HG03108 (cell line): Measurements from ENCODE around the gene MADCAM1.

Experiments used
- ATAC-seq: cut with Tn5 transposase; IDR thresholded peaks from one replicate; pipeline ENCODE4 v1.9.1; 2021; ENCODE audit warnings: moderate library complexity; ENCODE audit not compliant: unreplicated experiment

MADCAM1 gene

DNA sequence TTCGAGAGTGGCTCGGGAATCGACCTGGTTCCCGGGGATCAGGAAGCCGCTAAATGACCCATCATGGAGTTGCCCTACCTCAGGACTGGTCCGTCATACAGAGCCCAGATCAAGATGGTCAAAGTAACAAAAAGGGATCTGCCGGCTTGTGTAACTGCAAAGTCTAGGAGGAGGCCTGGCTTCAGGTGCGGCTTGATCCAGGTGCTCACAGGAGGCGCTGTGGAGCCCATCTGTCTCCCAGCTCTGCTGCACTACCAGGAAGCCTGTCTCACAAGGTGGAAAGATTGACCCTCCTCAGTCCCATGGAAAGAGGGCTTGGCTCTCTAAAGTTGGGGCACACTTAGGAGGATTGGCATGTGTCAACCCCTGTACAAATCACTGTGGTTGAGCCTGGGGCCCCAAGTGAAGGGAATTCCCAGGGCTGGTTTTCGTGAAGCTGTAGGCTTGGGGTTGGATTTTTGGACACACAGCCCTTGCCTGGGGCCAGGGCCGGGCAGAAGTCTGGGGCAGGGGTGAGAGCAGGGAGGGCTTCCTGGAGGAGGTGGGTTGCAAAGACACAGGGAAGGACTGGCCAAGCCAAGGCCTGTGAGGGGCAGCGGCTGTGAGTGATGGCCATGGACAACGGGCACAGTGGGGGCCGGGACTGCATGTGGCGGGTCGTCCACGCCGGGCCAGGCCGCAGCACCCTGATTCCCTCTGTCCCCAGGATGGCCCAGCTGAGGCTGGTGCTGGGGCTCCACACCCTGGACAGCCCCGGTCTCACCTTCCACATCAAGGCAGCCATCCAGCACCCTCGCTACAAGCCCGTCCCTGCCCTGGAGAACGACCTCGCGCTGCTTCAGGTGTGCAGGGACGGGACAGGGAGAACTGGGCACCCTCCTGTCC lies 51.8 kb downstream of the MADCAM1 start:
- no peak for ATAC-seq

- no peak for ATAC-seq
These were observed 52.9 kb downstream of the MADCAM1 start for GRCh38 chr19:548886-549830.

- no peak for ATAC-seq
These were observed 58.5 kb downstream of the MADCAM1 start for GRCh38 chr19:554817-555216.
